Body of pancreas (tissue), 4 donors: ENCODE data around the gene ZKSCAN1. TPM values are rescaled to one million over a fixed set of nuclear protein-coding genes. Genes with fewer than 3 reads are reported as not detected.

Experiments
- ATAC-seq: fragments of 150-250 bp; one replicate; pipeline ENCODE4 v1.9.1; 2016
- DNase-seq, 4 donors: peaks; one replicate each; pipeline ENCODE4 v3.0.0-alpha.2; 2019
- H3K27ac ChIP-seq, 4 donors: fragments of 200-600 bp; sonication (generic); 1 replicate in 3 of 4; 2 replicates in 1 of 4; pipeline versions ENCODE4 v1.5.1 to v1.6.1; 2016 to 2019; ENCODE audit warnings: mild to moderate bottlenecking in 1 of 4, mixed read lengths in 1 of 4, moderate library complexity in 1 of 4
- H3K27me3 ChIP-seq, 2 donors: fragments of 200-600 bp; sonication (generic); one replicate each; pipeline ENCODE4 v1.6.0; 2016; ENCODE audit warnings: mild to moderate bottlenecking in 1 of 2
- H3K36me3 ChIP-seq, 2 donors: fragments of 200-600 bp; sonication (generic); replicated peaks in 1 of 2; 2 replicates each; pipeline ENCODE4 v1.5.1; 2016; ENCODE audit warnings: low read depth in 2 of 2; ENCODE audit not compliant: insufficient read depth in 1 of 2
- H3K4me1 ChIP-seq: fragments of 200-600 bp; sonication (generic); one replicate; pipeline ENCODE4 v1.6.0; 2016
- H3K4me3 ChIP-seq, 2 donors: fragments of 200-600 bp; sonication (generic); 1 replicate in 1 of 2; 2 replicates in 1 of 2; pipeline ENCODE4 v1.5.1; 2016 to 2019
- H3K9me3 ChIP-seq, 3 donors: fragments of 200-600 bp; sonication (generic); 1 replicate in 2 of 3; 2 replicates in 1 of 3; pipeline ENCODE4 v1.5.1; 2016
- POLR2A ChIP-seq, 3 donors: fragments of 450-650 bp; IDR thresholded peaks; one replicate each; pipeline ENCODE4 v1.6.1; 2016; ENCODE audit warnings: antibody characterized with exemption in 3 of 3, mild to moderate bottlenecking in 2 of 3
- WGBS, 2 donors: methylation state at CpG; one replicate each; pipeline ENCODE4 v1.1.5; 2017; 5-methylcytosine and 5-hydroxymethylcytosine counted together
- intact Hi-C: fragments of 100-400 bp; cut with DNase I; formaldehyde crosslinking; loops from one replicate; pipeline ENCODE4 v1.15.1; 2023
- total RNA-seq, 2 donors: library from RNA; depleted of rRNA; stranded (reverse); fragments of >200 nt; gene quantifications; one replicate each; pipeline ENCODE4 v1.1.0, GENCODE V29; 2016
- TF ChIP-seq, protein P1 (sequence below), 7 experiments: fragments of 450-650 bp in 4 of 7; fragments of 200-600 bp in 3 of 7; sonication (generic) in 3 of 7; IDR thresholded peaks; one replicate each; pipeline ENCODE4 v1.5.1; 2016 to 2019; ENCODE audit warnings: antibody characterized with exemption in 7 of 7

Gene ZKSCAN1
- total RNA-seq, 2 donors from 2014 or later, result 31.6 to 40.2 TPM

DNA sequence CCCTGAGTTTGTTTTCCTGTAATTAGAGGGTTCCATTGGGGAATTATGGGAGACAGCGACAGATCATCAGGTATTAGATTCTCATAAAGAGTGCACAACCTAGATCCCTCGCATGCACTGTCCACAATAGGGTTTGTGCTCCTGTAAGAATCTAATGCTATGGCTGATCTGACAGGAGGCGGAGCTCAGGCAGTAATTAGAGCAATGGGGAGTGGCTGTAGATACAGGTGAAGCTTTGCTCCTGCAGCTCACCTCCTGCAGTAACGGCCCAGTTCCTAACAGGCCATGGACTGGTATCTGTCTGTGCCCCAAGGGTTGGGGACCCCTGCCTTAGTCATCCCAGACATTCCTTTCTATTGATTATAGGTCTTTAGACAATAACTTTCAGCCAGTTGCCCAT lies 33.3 kb downstream of the ZKSCAN1 start:
- no peaks in the 10 kb centered on the region for H3K27me3 ChIP-seq
- no peak for DNase-seq
- H3K4me3 ChIP-seq, result no peak overlapping the region
- peak overlapping the region in 1 of 4 donors; percentile 92 for H3K27ac ChIP-seq
- no peaks in the 10 kb centered on the region for H3K36me3 ChIP-seq
- H3K9me3 ChIP-seq, result no peaks in the 10 kb centered on the region
- peaks cover 27% of the 10 kb centered on the region for H3K4me1 ChIP-seq
- TF ChIP-seq, protein P1, sequence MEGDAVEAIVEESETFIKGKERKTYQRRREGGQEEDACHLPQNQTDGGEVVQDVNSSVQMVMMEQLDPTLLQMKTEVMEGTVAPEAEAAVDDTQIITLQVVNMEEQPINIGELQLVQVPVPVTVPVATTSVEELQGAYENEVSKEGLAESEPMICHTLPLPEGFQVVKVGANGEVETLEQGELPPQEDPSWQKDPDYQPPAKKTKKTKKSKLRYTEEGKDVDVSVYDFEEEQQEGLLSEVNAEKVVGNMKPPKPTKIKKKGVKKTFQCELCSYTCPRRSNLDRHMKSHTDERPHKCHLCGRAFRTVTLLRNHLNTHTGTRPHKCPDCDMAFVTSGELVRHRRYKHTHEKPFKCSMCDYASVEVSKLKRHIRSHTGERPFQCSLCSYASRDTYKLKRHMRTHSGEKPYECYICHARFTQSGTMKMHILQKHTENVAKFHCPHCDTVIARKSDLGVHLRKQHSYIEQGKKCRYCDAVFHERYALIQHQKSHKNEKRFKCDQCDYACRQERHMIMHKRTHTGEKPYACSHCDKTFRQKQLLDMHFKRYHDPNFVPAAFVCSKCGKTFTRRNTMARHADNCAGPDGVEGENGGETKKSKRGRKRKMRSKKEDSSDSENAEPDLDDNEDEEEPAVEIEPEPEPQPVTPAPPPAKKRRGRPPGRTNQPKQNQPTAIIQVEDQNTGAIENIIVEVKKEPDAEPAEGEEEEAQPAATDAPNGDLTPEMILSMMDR (IDR thresholded peaks at IDR 0.05), result no peak
- no peak for TF ChIP-seq POLR2A (IDR thresholded peaks at IDR 0.05)
- intact Hi-C loops, result no loop called here
- no peak for ATAC-seq
- 69 to 71% methylated on average over 4 of the region's 4 CpGs for WGBS, 2 donors

DNA sequence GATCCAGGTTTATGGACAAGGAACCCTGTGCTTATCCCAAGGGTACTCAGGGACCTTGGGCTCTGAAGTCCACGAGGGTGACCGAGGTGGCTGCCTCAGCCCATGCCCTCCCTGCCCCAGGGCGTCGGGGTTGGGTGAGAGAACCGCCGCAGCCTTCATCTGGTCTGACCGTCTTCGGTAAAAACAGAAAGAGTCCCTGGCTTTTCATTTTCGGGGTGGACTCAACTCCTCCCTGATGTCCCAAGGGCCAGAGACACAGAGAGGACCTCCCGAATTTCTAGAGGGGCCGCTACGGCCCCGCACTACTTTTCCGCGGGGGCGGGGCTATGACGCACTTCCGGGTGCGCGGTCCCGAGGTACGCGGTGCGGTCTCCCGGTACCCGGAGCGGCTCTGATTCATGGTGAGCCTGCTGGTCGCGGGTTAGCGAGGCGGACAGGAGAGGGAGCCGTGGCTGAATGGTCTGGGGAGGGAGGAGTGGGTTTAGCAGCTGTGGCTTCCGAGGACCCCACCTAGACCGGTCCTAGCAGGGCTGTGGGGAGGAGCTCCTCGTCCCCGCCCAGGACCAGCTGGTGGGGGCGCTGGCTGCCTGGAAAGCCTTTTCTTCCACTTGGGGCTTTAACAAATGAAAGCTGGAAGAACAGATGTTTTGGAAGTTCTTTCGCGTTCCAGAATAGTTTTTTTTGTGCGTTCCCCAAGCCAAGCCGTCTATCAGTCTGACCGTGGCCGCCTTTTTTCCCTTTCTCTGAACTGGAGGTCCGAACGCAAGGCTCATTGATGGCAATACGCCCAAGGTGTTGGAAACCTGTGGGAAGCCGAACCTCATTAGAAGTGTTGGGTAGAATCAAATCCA lies 34.3 kb downstream of the ZKSCAN1 start, which contains the start of gene ZSCAN21:
Gene ZSCAN21 (plus strand): TSS at position 334 of the 851 bp plus-strand sequence. CDS start 7,233 bp downstream, outside the sequence.
- ATAC-seq, result peak; percentile 86
- Histone ChIP-seq H3K27ac (peak within 1 kb of the TSS; percentile 85 to 98 (median 94)), H3K27me3 (no peaks in the 10 kb centered on the region), H3K36me3 (no peaks in the 10 kb centered on the region), H3K9me3 (no peaks in the 10 kb centered on the region), H3K4me1 (peaks cover 27% of the 10 kb centered on the region), H3K4me3 (peak within 1 kb of the TSS; percentile 72 to 92)
- intact Hi-C loops, result loop anchor here (5.0 kb wide), 1 partner anchor 57 kb away; no protein-coding TSS in a partner anchor
- WGBS, 2 donors, result 0 to 1% methylated on average over 15 to 46 of the region's 47 CpGs
- TF ChIP-seq, protein P1 (IDR thresholded peaks at IDR 0.05), result peak in 2 of 7 experiments; percentile 7 to 17
- peak; percentile 66 to 93 (median 92) for TF ChIP-seq POLR2A (IDR thresholded peaks at IDR 0.05)
- peak; percentile 81 to 85 (median 84) for DNase-seq

DNA sequence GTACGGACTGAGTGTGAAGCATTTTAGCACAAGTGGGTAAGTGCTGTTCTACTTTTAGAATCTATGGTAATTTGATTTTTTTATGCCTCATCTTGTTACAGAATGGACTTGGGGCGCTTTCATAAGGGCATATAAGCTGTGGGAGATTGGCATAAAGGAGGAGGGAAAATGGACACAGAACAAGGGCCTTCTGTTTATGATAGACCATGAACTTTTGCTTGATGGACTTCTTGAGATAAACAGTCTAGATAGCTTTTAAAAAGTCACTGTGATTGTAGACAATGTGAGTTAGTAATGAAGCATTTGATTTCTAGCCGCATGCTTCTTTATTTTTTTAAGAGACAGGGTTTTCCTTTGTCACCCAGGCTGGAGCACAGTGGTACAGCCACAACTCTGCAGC lies 36.2 kb downstream of the ZKSCAN1 start:
- Histone ChIP-seq H3K27me3 (no peaks in the 10 kb centered on the region), H3K36me3 (no peaks in the 10 kb centered on the region), H3K4me1 (peaks cover 27% of the 10 kb centered on the region), H3K27ac (no peak overlapping the region), H3K9me3 (no peaks in the 10 kb centered on the region), H3K4me3 (no peak overlapping the region)
- DNase-seq, result no peak
- TF ChIP-seq, protein P1 (IDR thresholded peaks at IDR 0.05), result no peak
- TF ChIP-seq POLR2A (IDR thresholded peaks at IDR 0.05), result no peak
- WGBS, 2 donors, result 63 to 68% methylated on average over 3 of the region's 3 CpGs
- intact Hi-C loops, result loop anchor here (5.0 kb wide), 1 partner anchor 59 kb away; no protein-coding TSS in a partner anchor
- ATAC-seq, result no peak

DNA sequence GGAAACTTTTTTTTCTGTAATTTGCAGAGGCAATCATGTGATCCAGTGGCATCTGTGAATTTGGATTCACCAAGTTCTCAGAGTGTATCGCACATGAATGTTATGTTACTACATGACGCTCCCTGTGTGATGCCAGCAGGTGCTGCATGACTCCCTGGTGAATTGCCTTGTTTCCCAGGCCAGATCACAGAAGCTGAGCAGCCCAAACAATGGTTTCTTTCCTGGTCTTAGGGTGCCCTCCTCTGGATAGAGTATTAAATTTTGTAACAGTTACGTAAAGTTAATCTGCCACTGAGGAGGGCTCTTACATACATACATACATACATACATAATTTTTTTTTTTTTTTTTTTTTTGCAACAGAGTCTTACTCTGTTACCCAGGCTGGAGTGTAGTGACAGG lies 37.8 kb downstream of the ZKSCAN1 start:
- Histone ChIP-seq H3K27me3 (no peaks in the 10 kb centered on the region), H3K27ac (peak overlapping the region in 2 of 4 donors; percentile 23 to 61), H3K36me3 (peaks cover 5 to 6% of the 10 kb centered on the region in 2 donors), H3K9me3 (no peaks in the 10 kb centered on the region), H3K4me1 (peaks cover 27% of the 10 kb centered on the region), H3K4me3 (no peak overlapping the region)
- TF ChIP-seq, protein P1 (IDR thresholded peaks at IDR 0.05), result peak in 6 of 7 experiments; percentile 22 to 85 (median 78)
- no peak for TF ChIP-seq POLR2A (IDR thresholded peaks at IDR 0.05)
- 7 to 14% methylated on average over 3 of the region's 3 CpGs for WGBS, 2 donors
- peak; percentile 84 for ATAC-seq
- DNase-seq, result peak; percentile 71 to 87 (median 80)
- intact Hi-C loops, result loop anchor here (5.0 kb wide), 1 partner anchor 61 kb away; no protein-coding TSS in a partner anchor
